Measurements from ENCODE around the gene SLC36A1.
"Not testable (repeated sequence)": the region's sequence is repeated elsewhere in the genome, so short reads cannot be mapped to it uniquely, and the experiment has no call there.

SLC36A1 gene

GRCh38 chr5:151417712-151418111, 29.7 kb upstream of the SLC36A1 start:
- no peak for TF ChIP-seq CTCF (IDR thresholded peaks at IDR 0.05; ENCODE audit: insufficient read depth, low read depth, low read length, missing control alignments)
- H3K4me3 ChIP-seq (ENCODE audit: low read depth, low read length), result no peak overlapping the region
- no peak for DNase-seq (ENCODE audit: low read depth)

- TF ChIP-seq CTCF (IDR thresholded peaks at IDR 0.05; ENCODE audit: insufficient read depth, low read depth, low read length, missing control alignments), result no peak
- no peak for DNase-seq (ENCODE audit: low read depth)
- no peak overlapping the region for H3K4me3 ChIP-seq (ENCODE audit: low read depth, low read length)
Observed at GRCh38 chr5:151420127-151420526, 27.3 kb upstream of the SLC36A1 start.

- no peak for DNase-seq (ENCODE audit: low read depth)
- TF ChIP-seq CTCF (IDR thresholded peaks at IDR 0.05; ENCODE audit: insufficient read depth, low read depth, low read length, missing control alignments), result no peak
- no peak overlapping the region for H3K4me3 ChIP-seq (ENCODE audit: low read depth, low read length)
Observed at GRCh38 chr5:151424892-151425523, 22.4 kb upstream of the SLC36A1 start.

- not testable (repeated sequence) for DNase-seq (ENCODE audit: low read depth); H3K4me3 ChIP-seq (ENCODE audit: low read depth, low read length)
Observed at GRCh38 chr5:151426347-151426746, 21.1 kb upstream of the SLC36A1 start.

GRCh38 chr5:151427258-151427657, 20.1 kb upstream of the SLC36A1 start:
- peak; percentile 80 for DNase-seq (ENCODE audit: low read depth)
- no peak overlapping the region for H3K4me3 ChIP-seq (ENCODE audit: low read depth, low read length)
- peak; percentile 49 for TF ChIP-seq CTCF (IDR thresholded peaks at IDR 0.05; ENCODE audit: insufficient read depth, low read depth, low read length, missing control alignments)

GRCh38 chr5:151430731-151431130, 16.7 kb upstream of the SLC36A1 start:
- no peak for DNase-seq (ENCODE audit: low read depth)
- TF ChIP-seq CTCF (IDR thresholded peaks at IDR 0.05; ENCODE audit: insufficient read depth, low read depth, low read length, missing control alignments), result no peak
- H3K4me3 ChIP-seq (ENCODE audit: low read depth, low read length), result no peak overlapping the region

- no peak for TF ChIP-seq CTCF (IDR thresholded peaks at IDR 0.05; ENCODE audit: insufficient read depth, low read depth, low read length, missing control alignments)
- H3K4me3 ChIP-seq (ENCODE audit: low read depth, low read length), result no peak overlapping the region
- no peak for DNase-seq (ENCODE audit: low read depth)
Observed at GRCh38 chr5:151431666-151432065, 15.7 kb upstream of the SLC36A1 start.

All from GM12865 (cell line).